ENCODE data around the gene MYO15B.
A peak's percentile ranks its signal among the peaks of the same experiment; 100 is the strongest.
"Not testable (repeated sequence)": the region's sequence is repeated elsewhere in the genome, so short reads cannot be mapped to it uniquely, and the experiment has no call there.

Gene MYO15B

DNA sequence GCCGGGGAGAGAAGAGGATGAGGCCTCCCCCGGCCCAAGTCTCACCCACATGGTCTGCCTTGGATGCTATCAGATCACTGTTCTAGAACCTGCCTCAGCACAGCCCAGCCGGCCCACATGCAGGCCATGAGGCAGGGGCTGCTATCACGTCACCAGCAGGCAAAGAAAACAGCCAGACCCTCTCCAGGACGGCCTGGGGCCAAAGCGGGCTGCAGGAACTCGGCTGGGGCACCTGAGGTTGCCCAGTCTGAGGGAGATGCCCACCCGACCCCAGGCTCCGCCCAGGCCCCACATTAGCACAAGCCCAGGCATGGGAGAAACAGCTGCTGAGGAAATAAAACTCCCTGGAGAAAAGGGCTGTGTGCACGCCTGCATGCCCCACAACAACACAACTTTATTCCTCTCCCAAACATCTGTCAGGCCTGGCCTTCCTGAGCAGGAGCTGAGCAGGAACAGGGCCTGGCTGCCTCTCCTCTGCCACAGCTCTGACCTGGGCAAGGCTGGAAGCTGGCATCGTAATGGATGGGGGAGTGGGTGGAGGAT, 39.0 kb downstream of the MYO15B start:
- no peak for DNase-seq

GRCh38 chr17:75627094-75627493, 39.5 kb downstream of the MYO15B start:
- no peak for DNase-seq

DNA sequence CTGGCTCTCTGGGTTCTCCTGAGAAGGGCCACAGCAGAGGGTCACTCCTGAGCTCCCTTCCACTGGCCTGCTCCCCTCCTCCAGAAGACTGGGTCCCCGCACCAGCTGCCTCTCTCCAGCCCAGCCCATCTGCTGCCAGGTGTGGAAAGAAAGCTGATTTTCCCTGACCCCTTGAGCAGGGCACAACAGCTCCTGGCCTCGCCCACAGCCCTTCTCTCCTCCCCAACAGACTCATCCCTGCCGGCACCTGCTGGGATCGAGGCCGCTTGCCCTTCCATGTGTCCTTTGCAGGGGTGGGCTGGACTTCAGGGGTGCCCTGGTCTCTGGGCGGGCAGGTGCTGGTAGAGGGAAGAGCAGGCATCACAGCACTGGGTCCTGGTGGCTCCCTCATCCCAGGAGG, 40.8 kb downstream of the MYO15B start:
- no peak for DNase-seq

DNA sequence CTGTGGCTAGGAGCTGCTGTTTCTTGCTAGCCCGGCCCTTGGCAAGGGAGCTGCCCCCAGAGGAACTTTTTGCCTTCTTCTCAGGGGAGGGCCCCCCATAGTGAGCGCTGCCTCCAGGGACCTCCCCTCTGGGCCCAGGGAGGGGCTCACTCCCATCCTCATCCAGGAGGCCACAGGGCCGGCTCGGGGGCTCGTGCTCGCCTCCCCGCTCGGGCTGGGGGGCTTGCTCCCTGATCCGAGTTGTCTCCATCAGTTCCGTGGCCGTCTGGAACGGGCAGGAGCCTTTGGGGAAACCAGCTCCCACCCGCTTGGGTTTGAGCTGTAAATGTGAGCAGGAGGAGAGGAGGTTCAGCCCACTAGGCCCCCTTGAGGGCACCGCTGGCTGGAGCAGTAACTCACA, 41.6 kb downstream of the MYO15B start:
- DNase-seq, result no peak

DNA sequence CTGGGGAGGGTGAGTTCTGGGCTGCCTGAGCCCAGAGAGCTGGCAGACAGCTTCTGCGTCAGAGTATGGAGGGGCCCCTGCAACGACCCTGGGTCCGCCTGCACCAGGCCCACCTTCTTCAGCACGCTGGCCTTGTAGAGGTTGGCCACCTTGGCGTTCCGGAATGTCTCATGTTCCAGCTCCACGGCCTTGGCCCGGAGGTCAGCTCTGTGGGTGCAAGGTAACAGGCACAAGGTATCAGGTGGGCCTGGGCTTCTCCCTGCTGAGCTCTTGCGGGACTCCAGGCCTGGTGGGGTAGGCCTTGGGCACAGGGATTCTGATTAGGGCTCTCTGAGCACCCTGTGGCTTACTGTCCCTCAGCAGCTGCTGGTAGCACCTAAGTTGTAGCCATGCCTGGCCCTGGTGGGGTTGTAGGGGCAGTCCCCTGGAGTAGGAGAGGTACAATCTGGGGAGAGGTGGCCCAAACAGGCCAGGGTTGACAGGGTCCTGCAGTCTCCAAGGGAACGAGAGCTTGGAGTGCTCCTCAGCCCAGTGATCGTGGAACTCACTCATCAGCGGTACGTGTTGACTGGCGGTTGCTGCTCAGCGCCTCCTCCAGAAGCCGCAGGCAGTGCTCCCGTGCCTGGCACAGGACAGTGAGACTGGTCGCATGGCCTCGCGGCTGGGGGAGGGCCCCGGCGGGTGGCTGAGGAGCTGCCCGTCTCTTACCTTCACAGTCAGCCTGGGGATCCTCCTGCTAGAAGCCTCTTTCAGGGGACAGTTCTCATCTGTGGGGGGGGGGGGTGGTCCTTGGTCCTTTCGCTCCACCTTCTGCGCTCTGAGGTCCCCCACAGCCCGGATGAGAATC, 42.7 kb downstream of the MYO15B start:
- DNase-seq, result no peak

DNA sequence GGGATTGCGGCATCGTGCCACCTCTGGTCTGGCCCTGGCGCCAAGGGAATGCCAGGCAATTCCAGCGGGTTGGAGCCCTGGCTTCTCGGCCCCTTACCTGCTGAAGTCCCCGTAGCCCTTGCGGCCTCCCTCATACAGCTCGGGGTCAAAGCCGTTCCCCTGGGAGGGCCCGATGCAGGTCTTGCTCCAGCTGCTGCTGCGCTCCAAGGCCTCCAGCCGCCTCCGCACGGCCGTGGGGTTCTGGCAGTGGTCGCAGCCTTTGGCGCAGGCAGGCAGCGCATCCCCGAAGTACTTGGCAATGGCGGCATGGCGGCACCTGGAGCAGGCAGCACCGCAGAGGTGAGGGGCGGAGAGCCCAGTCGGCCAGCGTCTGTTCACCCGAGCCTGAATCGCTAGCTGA, 43.8 kb downstream of the MYO15B start:
- DNase-seq, result no peak

DNA sequence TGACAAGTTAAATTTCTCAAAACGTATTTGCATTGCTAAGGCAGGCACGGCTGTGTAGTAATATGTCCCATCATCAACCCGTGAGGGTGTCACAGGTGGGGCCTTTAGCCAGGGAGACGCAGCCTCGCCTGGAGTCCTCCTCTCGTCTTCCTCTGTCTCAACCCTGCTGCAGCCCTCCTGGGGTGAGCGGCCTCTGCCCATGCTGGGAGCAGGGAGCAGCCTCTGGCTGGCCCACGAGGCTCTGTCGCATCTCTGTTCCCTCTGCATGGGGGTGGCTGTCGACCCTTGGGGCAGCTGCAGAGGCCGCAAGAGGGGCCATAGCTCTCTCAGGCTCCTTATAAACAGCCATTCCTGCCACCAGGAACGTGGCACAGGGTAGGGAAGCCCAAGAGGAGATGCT, 44.8 kb downstream of the MYO15B start:
- no peak for DNase-seq

DNA sequence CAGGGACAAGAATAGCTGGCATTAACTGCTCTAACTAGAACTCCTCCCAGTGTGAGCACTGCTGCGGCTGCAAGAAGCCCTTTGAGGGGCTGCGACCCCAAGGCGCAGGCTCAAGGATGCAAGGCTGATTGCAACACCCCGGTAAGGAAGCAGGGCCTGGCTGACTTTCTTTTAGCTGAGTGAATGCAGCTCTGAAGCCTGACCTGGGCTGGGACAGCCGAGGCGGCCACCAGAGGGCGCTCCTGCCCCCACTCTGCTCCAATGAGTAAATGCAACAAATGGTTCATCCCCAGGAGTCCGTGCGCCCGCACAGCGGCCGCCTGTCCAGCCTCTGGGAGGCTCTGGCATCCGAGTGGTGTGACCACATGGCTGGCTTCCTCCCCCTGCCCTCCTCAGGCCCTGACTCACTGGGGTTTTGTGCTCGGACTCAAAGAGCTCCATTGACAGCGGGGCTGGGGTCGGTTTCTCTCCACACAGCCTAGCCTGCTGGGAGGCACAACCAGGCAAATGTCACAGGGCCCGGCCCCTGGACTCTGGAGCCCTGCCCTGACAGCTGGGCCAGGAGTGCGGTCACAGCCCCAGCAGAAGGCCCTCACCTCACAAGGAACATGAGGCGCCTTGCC, 45.4 kb downstream of the MYO15B start, which contains the start of gene SMIM5:
SMIM5 (plus strand) TSS at position 572 of the 623 bp plus-strand sequence. CDS start 6,768 bp downstream, outside the sequence.
- DNase-seq, result peak; percentile 69

- DNase-seq, result peak; percentile 84
Measured at GRCh38 chr17:75633486-75634375, 46.1 kb downstream of the MYO15B start.

- no peak for DNase-seq
Measured at GRCh38 chr17:75634376-75634740, 46.8 kb downstream of the MYO15B start.

- DNase-seq, result no peak
Measured at GRCh38 chr17:75634754-75635609, 47.4 kb downstream of the MYO15B start.

GRCh38 chr17:75635610-75636202, 48.1 kb downstream of the MYO15B start:
- DNase-seq, result no peak

DNA sequence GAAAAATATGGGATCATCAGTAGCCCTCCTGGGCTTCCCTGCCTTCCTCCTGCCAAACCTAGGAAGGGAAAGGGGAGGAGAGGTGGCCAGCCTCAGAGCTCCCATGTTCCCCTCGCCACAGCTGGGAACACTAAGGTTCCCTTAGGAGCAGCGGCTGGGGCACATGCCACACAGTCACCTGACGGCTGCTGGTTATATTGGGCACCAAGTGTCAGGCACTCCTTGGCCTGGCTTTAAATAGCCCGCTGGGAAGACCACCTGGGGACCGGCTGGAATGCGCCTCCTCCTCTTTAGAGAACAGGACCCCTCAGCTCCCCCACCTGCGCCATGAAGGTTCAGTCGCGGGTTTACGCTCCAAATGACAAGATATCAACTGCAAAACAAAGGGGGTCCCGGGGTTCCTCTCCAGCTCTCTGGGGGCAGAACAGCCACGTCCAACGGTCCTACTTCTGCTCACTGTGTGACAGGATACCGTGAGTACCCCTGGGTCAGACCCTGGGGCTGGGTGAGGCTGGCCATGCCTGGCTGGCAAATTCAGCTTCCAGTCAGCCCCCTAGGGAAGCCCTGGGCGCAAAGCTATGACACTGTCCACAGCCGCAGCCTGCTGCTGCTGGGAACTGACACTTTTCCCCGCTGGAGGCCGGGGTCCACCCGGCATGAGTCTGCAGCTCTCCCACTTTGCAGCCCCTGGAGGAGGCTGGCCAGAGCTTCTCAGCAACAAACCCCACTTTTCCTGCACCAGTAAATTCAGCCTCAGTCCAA, 49.0 kb downstream of the MYO15B start:
- DNase-seq, result no peak

DNA sequence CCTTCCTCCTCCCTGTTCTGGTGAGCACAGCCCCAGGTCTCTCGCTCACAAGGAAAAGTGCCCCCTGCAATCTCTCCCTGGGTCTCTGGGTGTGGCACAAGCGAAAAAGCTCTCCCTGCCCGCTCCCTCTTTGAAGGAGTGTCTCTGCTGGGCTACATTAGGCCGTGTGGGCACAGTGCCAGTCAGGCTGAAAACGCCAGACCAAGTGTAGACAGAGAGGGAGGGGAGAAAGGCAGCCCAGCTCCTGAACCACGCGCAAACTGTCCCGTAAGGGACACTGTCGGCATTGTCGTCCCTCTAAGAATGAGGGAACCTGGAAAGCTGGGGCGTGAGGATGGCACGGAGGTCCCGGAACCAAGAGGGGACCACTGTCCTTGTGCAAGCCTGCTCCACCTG, 49.5 kb downstream of the MYO15B start:
- no peak for DNase-seq

GRCh38 chr17:75637551-75637950, 50.0 kb downstream of the MYO15B start:
- DNase-seq, result no peak

GRCh38 chr17:75638039-75638438, 50.4 kb downstream of the MYO15B start:
- not testable (repeated sequence) for DNase-seq

DNA sequence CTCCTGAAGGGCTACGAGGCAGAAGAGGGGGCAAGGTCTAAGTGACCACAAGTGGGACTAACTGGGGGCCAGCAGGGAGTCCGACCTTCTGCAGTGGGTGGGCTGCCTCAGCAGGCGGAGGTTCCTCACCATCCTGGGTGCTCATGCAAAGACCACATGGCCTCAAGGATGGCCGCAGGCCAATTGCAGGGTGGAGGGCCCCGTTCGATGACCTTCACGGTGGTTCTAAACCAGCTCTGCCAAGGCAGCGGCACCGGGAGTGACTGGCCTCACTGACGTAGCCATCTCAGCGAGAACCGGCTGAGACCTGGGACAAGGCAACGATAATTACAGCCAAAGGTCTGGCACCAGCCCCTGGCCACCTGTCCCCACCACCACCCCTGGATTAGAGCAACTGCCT, 51.3 kb downstream of the MYO15B start:
- no peak for DNase-seq

- DNase-seq, result no peak
Measured at GRCh38 chr17:75639327-75639726, 51.7 kb downstream of the MYO15B start.

- no peak for DNase-seq
Measured at GRCh38 chr17:75639771-75640555, 52.4 kb downstream of the MYO15B start.

GRCh38 chr17:75640556-75641119, 53.0 kb downstream of the MYO15B start:
- DNase-seq, result no peak
